Erythroblast (primary cell): ENCODE results near the gene CLRN2.

ENCODE experiments used
- DNase-seq, 2 experiments: peaks; one replicate each; lab custom pipeline; 2025; lab: John Stamatoyannopoulos, UW
- GATA1 ChIP-seq: IDR thresholded peaks from 2 replicates; pipeline ENCODE4 v1.6.1; 2011; ENCODE audit warnings: low read depth, mild to moderate bottlenecking, control low read depth, low read length, moderate library complexity
- POLR2A ChIP-seq: IDR thresholded peaks from 2 replicates; pipeline ENCODE4 v1.6.1; 2011; ENCODE audit warnings: mild to moderate bottlenecking, low read length

CLRN2 gene

DNA sequence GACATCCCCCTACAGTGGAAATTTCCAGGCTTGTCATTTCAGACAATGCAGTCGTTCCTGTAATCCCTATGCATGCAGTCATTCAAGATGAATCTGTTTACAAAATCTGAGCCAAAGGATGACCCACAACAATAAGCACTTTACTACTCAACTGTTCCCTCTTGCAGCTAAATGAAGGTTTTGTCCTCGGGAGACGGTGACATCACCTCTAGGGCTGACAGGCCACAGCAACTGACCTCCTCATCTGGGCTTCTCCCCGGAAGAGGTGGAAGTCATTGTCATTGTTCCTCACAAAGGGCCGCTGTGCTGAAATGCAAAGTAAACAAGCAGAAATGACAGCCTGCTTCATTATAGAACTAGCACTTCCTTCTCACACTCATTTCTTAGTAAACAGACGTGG is 29.2 kb downstream of the CLRN2 start:
- DNase-seq: no peak
- TF ChIP-seq GATA1 (no peak), POLR2A (no peak)

DNA sequence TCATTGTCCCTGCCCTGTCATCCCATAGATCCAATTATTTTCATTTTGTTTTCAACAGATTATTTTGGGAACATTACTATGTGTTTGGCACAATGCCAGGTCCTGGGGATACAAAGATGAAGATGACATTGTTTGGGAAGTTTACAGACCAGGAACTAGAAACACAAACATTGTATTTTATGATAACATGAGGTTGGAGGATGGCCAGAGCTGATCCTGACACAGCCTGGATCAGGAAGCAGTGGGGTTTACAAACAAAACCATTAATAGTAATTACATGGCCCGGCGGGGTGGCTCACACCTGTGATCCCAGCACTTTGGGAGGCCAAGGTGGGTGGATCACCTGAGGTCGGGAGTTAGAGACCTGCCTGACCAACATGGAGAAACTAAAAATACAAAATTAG is 29.9 kb downstream of the CLRN2 start:
- DNase-seq: no peak
- TF ChIP-seq POLR2A: no peak
- TF ChIP-seq GATA1: no peak

DNA sequence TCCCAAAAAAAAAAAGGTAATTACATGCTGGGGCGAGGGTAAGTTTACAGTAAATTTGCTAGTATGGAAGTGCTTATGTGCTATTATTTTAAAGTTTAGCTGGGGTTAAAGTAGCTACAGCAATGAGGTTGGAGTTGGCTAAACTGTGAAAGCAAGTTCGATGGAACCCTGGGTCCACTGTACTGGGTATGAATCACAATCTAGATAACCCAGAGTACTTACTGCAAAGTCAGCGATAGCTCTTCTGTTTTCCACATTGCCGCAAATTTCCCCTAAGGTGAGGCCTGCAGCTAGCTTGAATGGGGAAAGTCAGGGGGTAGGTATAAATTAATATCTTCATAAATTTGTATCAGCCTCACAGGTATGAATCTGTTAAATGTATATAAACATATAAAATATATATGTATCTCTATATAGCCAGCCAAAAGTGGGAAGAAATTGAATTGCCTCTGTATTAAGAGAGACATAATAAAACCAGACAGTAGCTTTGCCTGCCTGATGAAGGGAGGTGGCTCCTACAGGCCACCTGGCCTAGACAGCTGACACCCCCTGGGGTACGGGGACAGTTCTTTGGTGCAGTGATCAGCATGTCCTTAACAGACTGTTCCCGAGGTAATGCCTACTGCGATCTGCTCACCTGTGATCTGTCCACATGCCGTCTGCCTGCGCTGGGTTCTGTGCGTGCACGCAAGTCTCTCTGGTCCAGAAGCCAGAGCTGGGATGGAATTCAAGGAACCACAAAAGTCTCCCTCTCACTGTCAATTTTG is 30.6 kb downstream of the CLRN2 start:
- TF ChIP-seq POLR2A (no peak), GATA1 (no peak)
- no peak for DNase-seq

DNA sequence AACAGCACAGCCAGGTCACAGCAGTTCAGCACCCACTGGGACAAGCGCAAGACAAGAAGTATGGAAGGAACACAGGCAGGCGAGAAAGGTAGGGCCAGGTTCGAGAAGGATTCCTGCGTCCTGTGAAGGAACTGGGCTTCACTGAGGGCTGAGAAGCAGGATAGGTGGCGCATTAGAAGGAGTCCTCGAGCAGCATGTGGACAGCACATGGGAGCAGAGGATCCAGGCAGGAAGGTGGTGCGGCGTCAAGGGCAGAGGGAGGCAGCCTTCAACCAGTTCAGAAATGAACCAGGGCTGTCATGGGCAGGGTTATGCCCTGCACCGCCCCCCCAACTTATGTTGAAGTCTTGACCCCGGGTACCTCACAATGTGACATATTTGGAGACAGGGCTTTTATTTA is 31.3 kb downstream of the CLRN2 start:
- TF ChIP-seq GATA1 (no peak), POLR2A (no peak)
- no peak for DNase-seq

DNA sequence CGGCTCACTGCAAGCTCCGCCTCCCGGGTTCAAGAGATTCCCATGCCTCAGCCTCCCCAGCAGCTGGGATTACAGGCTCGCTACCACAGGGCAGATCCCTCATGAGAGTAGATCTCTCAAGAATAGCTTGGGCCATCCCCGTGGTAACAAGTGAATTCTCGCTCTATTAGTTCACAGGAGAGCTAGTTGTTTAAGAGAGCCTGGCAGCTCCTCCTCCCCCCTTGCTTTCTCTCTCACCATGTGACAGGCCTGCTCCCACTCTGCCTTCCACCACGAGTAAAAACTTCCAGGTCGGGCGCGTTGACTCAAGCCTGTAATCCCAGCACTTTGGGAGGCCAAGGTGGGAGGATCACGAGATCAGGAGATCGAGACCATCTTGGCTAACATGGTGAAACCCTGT is 31.7 kb downstream of the CLRN2 start:
- no peak for TF ChIP-seq GATA1
- TF ChIP-seq POLR2A: no peak
- DNase-seq: no peak

- TF ChIP-seq POLR2A: no peak
- no peak for TF ChIP-seq GATA1
- DNase-seq: no peak
These were observed 35.6 kb downstream of the CLRN2 start for GRCh38 chr4:17550549-17550948.

GRCh38 chr4:17552427-17552826 is 37.5 kb downstream of the CLRN2 start:
- no peak for DNase-seq
- TF ChIP-seq POLR2A: no peak
- TF ChIP-seq GATA1: no peak

GRCh38 chr4:17554568-17554967 is 39.6 kb downstream of the CLRN2 start:
- TF ChIP-seq GATA1 (no peak), POLR2A (no peak)
- DNase-seq: no peak

DNA sequence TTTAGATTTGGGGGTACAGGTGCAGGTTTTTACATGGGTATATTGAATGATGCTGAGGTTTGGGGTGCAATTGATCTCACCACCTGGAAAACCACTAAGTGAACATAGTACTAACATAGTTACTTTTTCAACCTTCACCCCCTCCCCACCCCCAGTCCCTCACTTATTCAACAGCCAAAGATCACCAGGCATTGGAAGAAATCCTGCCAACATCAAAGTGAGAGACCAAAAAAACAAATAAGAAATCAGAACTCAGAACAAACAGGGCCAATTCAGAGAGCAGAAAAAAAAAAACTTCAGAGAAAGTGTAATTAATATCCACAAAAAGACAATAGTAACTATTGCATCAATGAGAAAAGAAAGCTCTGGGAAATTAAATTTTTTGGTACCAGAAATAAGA is 41.5 kb downstream of the CLRN2 start:
- no peak for DNase-seq
- TF ChIP-seq GATA1 (no peak), POLR2A (no peak)

DNA sequence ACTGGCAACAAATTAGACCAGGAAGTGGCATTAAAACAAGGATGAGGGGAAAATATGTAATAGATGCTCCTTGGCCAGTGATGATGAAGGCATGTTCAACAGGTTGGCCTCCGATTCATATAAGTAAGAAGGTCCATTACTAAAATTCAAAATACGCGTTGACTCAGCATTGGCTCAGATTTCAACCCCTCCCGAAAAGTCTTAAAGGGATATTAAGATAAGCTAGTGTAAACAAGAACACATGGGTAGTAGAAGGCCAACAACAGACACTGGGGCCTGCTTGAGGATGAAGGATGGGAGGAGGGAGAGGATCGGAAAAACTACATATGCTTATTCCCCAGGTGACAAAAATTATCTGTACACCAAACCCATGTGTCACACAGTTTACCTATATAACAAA is 42.9 kb downstream of the CLRN2 start:
- no peak for DNase-seq
- TF ChIP-seq POLR2A (no peak), GATA1 (no peak)

GRCh38 chr4:17558941-17559708 is 44.2 kb downstream of the CLRN2 start:
- no peak for DNase-seq
- TF ChIP-seq GATA1 (no peak), POLR2A (no peak)

DNA sequence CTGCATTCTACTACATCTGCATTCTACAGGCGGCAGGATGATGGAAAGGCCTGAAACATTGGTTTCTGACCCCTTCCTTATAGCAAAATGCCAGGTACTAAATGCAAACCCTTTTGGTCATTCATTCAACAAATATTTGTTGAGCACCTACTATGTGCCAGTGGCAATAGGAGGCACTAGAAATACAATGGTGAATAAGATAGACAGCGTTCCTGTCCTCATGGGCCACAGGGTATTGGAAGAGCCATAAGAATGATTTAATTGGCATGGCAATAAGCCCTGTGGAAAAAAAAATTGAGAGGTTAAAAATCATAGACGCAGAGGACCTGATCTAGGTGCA is 44.7 kb downstream of the CLRN2 start:
- TF ChIP-seq POLR2A (no peak), GATA1 (no peak)
- no peak for DNase-seq

GRCh38 chr4:17560065-17560673 is 45.2 kb downstream of the CLRN2 start:
- no peak for TF ChIP-seq POLR2A
- no peak for TF ChIP-seq GATA1
- no peak for DNase-seq
